ENCODE measurements around the gene ARHGAP44.

The ARHGAP44 gene

GRCh38 chr17:13025687-13026086 lies 236.4 kb downstream of the ARHGAP44 start:
- DNase-seq (ENCODE audit: low spot score), result no peak

- no peak for DNase-seq (ENCODE audit: low spot score)
Measured at GRCh38 chr17:13027246-13027645, 237.9 kb downstream of the ARHGAP44 start.

- DNase-seq (ENCODE audit: low spot score), result no peak
Measured at GRCh38 chr17:13029340-13029739, 240.0 kb downstream of the ARHGAP44 start.

GRCh38 chr17:13030056-13030455 lies 240.8 kb downstream of the ARHGAP44 start:
- DNase-seq (ENCODE audit: low spot score), result no peak

- DNase-seq (ENCODE audit: low spot score), result peak; percentile 71
Measured at GRCh38 chr17:13030459-13031300, 241.4 kb downstream of the ARHGAP44 start.

GRCh38 chr17:13031718-13032350 lies 242.5 kb downstream of the ARHGAP44 start:
- peak; percentile 62 for DNase-seq (ENCODE audit: low spot score)

GRCh38 chr17:13035420-13035819 lies 246.1 kb downstream of the ARHGAP44 start:
- no peak for DNase-seq (ENCODE audit: low spot score)

- DNase-seq (ENCODE audit: low spot score), result no peak
Measured at GRCh38 chr17:13036751-13037150, 247.5 kb downstream of the ARHGAP44 start.

GRCh38 chr17:13038931-13039665 lies 249.8 kb downstream of the ARHGAP44 start:
- no peak for DNase-seq (ENCODE audit: low spot score)

All from CD4-positive, alpha-beta T cell treated with Interleukin-2 at 100 ng/mL for 4 hours (primary cell).